ENCODE results near the gene SET.

SET gene

GRCh38 chr9:128715436-128715750 lies 26.4 kb downstream of the SET start:
- no peaks in the 10 kb centered on the region for H3K27me3 ChIP-seq
- no peak overlapping the region for H3K4me3 ChIP-seq (ENCODE audit: low read depth in 1 of 2, low read length in 1 of 2)
- no peaks in the 10 kb centered on the region for H3K4me1 ChIP-seq (ENCODE audit: control insufficient read depth in 1 of 2, insufficient read depth in 1 of 2, low read depth in 1 of 2, low read length in 1 of 2)
- H3K9me3 ChIP-seq: no peaks in the 10 kb centered on the region
- no peak overlapping the region for H3K27ac ChIP-seq
- TF ChIP-seq CTCF (IDR thresholded peaks at IDR 0.05): no peak
- H3K36me3 ChIP-seq: peaks cover 17% of the 10 kb centered on the region

GRCh38 chr9:128716581-128717254 lies 27.7 kb downstream of the SET start:
- TF ChIP-seq CTCF (IDR thresholded peaks at IDR 0.05): no peak
- Histone ChIP-seq H3K36me3 (peaks cover 30% of the 10 kb centered on the region), H3K27ac (no peak overlapping the region), H3K9me3 (no peaks in the 10 kb centered on the region), H3K27me3 (no peaks in the 10 kb centered on the region), H3K4me1 (ENCODE audit: control insufficient read depth in 1 of 2, insufficient read depth in 1 of 2, low read depth in 1 of 2, low read length in 1 of 2) (no peaks in the 10 kb centered on the region), H3K4me3 (ENCODE audit: low read depth in 1 of 2, low read length in 1 of 2) (no peak overlapping the region)

GRCh38 chr9:128718047-128718446 lies 29.0 kb downstream of the SET start:
- Histone ChIP-seq H3K27me3 (no peaks in the 10 kb centered on the region), H3K9me3 (no peaks in the 10 kb centered on the region), H3K36me3 (peaks cover 40% of the 10 kb centered on the region), H3K4me1 (ENCODE audit: control insufficient read depth in 1 of 2, insufficient read depth in 1 of 2, low read depth in 1 of 2, low read length in 1 of 2) (peaks cover 2 to 5% of the 10 kb centered on the region in 2 experiments), H3K4me3 (ENCODE audit: low read depth in 1 of 2, low read length in 1 of 2) (no peak overlapping the region), H3K27ac (no peak overlapping the region)
- TF ChIP-seq CTCF (IDR thresholded peaks at IDR 0.05): no peak

- Histone ChIP-seq H3K36me3 (peaks cover 39% of the 10 kb centered on the region), H3K4me3 (ENCODE audit: low read depth in 1 of 2, low read length in 1 of 2) (no peak overlapping the region), H3K9me3 (no peaks in the 10 kb centered on the region), H3K27me3 (no peaks in the 10 kb centered on the region), H3K27ac (no peak overlapping the region), H3K4me1 (ENCODE audit: control insufficient read depth in 1 of 2, insufficient read depth in 1 of 2, low read depth in 1 of 2, low read length in 1 of 2) (peaks cover 6 to 9% of the 10 kb centered on the region in 2 experiments)
- TF ChIP-seq CTCF (IDR thresholded peaks at IDR 0.05): no peak
These were observed 29.5 kb downstream of the SET start for GRCh38 chr9:128718475-128718874.

- H3K36me3 ChIP-seq: peaks cover 34% of the 10 kb centered on the region
- no peaks in the 10 kb centered on the region for H3K27me3 ChIP-seq
- TF ChIP-seq CTCF (IDR thresholded peaks at IDR 0.05): no peak
These were observed 31.0 kb downstream of the SET start for GRCh38 chr9:128719919-128720605.

More at GRCh38 chr9:128719919-128720605, 31.0 kb downstream of the SET start:
- Histone ChIP-seq H3K9me3 (no peaks in the 10 kb centered on the region), H3K27ac (no peak overlapping the region), H3K4me3 (ENCODE audit: low read depth in 1 of 2, low read length in 1 of 2) (no peak overlapping the region), H3K4me1 (ENCODE audit: control insufficient read depth in 1 of 2, insufficient read depth in 1 of 2, low read depth in 1 of 2, low read length in 1 of 2) (peaks cover 19 to 20% of the 10 kb centered on the region in 2 experiments)
